B cell (primary cell): ENCODE data around the gene PLCXD1.

ENCODE experiments used
- CTCF ChIP-seq: fragments of 200-600 bp; IDR thresholded peaks from one replicate; pipeline ENCODE4 v1.8.0; 2022; ENCODE audit warnings: antibody characterized with exemption, mild to moderate bottlenecking
- EZH2 ChIP-seq: IDR thresholded peaks from 2 replicates; pipeline ENCODE4 v1.6.1; 2012; ENCODE audit warnings: borderline replicate concordance, low read depth, mild to moderate bottlenecking, moderate library complexity, low read length; ENCODE audit not compliant: insufficient read depth, poor library complexity, severe bottlenecking

DNA sequence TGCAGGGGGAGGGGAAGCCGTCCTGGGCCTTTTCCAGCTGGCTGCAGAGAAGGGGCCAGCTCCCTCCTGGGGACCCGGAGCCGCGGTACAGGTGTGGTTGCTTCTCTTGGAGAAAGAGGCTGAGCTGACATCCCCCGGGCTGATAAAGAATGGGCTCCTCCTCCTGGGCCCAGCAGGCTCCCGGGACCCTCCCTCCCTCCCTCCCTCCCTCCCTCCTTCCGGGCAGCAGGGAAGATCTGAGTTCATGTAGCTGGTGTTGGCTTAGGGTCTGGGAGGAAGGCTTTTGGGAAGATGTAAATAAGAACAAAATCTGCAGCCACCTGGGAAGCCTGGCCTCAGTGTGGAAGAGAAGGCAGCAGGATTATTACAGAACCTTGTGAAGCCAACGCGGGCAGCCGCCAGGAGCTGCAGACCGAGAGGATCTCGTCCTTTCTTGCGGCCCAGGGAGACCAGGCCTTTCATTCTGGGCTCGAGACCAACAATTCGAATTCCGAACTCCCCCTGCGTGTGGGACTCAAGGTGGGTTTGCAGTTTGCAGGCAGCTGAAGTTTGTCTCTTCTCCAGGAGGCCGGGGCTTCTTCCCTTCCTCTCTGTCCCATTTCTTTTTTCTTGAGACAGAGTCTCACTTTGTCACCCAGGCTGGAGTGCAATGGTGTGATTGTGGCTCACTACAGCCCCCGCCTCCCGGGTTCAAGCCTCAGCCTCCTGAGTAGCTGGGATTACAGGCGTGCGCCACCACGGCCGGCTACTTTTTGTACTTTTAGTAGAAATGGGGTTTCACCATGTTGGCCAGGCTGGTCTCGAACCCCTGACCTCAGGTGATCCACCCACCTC is at the start of gene PLCXD1:
- no peak for TF ChIP-seq CTCF
- TF ChIP-seq EZH2, result no peak
